Superior temporal gyrus (tissue), 1 donor: ENCODE measurements around the gene LAMA1.
A peak's percentile ranks its signal among the peaks of the same experiment; 100 is the strongest.

Experiments
- DNase-seq: peaks from one replicate; pipeline ENCODE4 v3.0.0-alpha.2; 2016; ENCODE audit errors: extremely low spot score

The LAMA1 gene

GRCh38 chr18:7056026-7056425, 61.6 kb downstream of the LAMA1 start:
- no peak for DNase-seq

GRCh38 chr18:7049951-7050350, 67.6 kb downstream of the LAMA1 start:
- no peak for DNase-seq

- DNase-seq: no peak
Measured at GRCh38 chr18:7048081-7048480, 69.5 kb downstream of the LAMA1 start.

- no peak for DNase-seq
Measured at GRCh38 chr18:7047336-7047735, 70.3 kb downstream of the LAMA1 start.

- DNase-seq: no peak
Measured at GRCh38 chr18:7038330-7038851, 79.2 kb downstream of the LAMA1 start.

GRCh38 chr18:7037470-7037869, 80.1 kb downstream of the LAMA1 start:
- DNase-seq: no peak

GRCh38 chr18:7035807-7036206, 81.8 kb downstream of the LAMA1 start:
- DNase-seq: no peak

GRCh38 chr18:7034924-7035323, 82.7 kb downstream of the LAMA1 start:
- DNase-seq: no peak

GRCh38 chr18:7032537-7032936, 85.1 kb downstream of the LAMA1 start:
- DNase-seq: no peak

- no peak for DNase-seq
Measured at GRCh38 chr18:7028625-7029024, 89.0 kb downstream of the LAMA1 start.

GRCh38 chr18:7025194-7025593, 92.4 kb downstream of the LAMA1 start:
- DNase-seq: no peak

- DNase-seq: no peak
Measured at GRCh38 chr18:7023581-7023980, 94.0 kb downstream of the LAMA1 start.

- no peak for DNase-seq
Measured at GRCh38 chr18:7023063-7023580, 94.5 kb downstream of the LAMA1 start.

- no peak for DNase-seq
Measured at GRCh38 chr18:7021994-7022840, 95.4 kb downstream of the LAMA1 start.

- DNase-seq: no peak
Measured at GRCh38 chr18:7020995-7021777, 96.4 kb downstream of the LAMA1 start.

- no peak for DNase-seq
Measured at GRCh38 chr18:7017013-7017412, 100.6 kb downstream of the LAMA1 start.

GRCh38 chr18:7011142-7011541, 106.5 kb downstream of the LAMA1 start:
- no peak for DNase-seq

- DNase-seq: no peak
Measured at GRCh38 chr18:7004009-7004408, 113.6 kb downstream of the LAMA1 start.

GRCh38 chr18:7002107-7002506, 115.5 kb downstream of the LAMA1 start:
- no peak for DNase-seq

- peak; percentile 52 for DNase-seq
Measured at GRCh38 chr18:7000484-7001096, 117.0 kb downstream of the LAMA1 start.

GRCh38 chr18:6997808-6998207, 119.8 kb downstream of the LAMA1 start:
- DNase-seq: no peak

GRCh38 chr18:6994771-6995430, 122.7 kb downstream of the LAMA1 start:
- no peak for DNase-seq
